A549 (cell line): ENCODE measurements around the gene OTOG.

Experiments used
- MAFK ChIP-seq: fragments of 450-650 bp; IDR thresholded peaks from 2 replicates; pipeline ENCODE4 v1.6.1; 2014; ENCODE audit not compliant: partially characterized antibody
- PHF8 ChIP-seq: fragments of 200-600 bp; sonication (generic); IDR thresholded peaks from 2 replicates; pipeline ENCODE4 v1.6.1; 2016; ENCODE audit warnings: low read depth, mild to moderate bottlenecking, antibody characterized with exemption, moderate library complexity, borderline replicate concordance
- RCOR1 ChIP-seq: fragments of 150-350 bp; IDR thresholded peaks from 2 replicates; pipeline ENCODE4 v1.6.1; 2014; ENCODE audit warnings: antibody characterized with exemption, low read length, low read depth
- ZSCAN20 ChIP-seq: fragments of 250-450 bp; sonication (Bioruptor Pico); IDR thresholded peaks from 2 replicates; pipeline ENCODE4 v1.8.0; 2022; ENCODE audit warnings: mild to moderate bottlenecking, moderate library complexity
- TF ChIP-seq, protein P1 (sequence below): fragments of >200 bp; sonication (Bioruptor Twin); formaldehyde crosslinking; IDR thresholded peaks from 3 replicates; pipeline ENCODE4 v1.5.1; 2016

DNA sequence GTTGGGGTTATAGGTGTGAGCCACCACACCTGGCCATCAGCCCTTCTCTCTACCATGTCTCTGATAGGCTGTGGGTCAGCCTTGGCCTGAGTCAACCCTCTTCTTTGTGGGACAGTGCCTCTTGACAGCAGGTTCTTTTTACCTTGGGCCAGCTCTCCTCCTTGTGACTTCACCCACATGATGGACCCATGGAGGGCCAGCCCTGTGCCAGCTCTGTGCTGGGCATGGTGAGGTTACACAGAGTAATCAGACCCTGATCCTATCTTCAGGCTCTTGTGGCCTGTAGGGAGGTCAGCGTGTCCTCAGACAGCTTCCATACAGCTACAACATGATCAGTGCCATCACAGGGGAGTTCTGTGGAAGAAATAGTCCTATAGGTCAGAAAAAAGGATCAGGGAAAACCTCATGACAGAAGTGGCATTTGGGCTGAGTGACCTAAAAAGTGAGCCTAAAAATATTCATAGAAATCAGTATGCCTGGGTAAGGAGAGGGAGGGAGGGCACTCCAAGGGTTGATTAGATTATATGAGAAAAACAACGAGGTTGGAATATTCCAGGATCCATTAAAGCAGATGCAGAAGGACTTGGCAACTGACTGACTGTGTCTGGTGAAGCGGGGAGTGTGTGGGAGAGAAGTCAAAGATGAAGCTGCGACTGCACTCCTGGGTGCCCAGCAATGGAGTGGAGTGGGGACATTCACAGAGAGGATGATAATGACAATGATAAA is 17.1 kb downstream of the OTOG start:
- TF ChIP-seq, protein P1, sequence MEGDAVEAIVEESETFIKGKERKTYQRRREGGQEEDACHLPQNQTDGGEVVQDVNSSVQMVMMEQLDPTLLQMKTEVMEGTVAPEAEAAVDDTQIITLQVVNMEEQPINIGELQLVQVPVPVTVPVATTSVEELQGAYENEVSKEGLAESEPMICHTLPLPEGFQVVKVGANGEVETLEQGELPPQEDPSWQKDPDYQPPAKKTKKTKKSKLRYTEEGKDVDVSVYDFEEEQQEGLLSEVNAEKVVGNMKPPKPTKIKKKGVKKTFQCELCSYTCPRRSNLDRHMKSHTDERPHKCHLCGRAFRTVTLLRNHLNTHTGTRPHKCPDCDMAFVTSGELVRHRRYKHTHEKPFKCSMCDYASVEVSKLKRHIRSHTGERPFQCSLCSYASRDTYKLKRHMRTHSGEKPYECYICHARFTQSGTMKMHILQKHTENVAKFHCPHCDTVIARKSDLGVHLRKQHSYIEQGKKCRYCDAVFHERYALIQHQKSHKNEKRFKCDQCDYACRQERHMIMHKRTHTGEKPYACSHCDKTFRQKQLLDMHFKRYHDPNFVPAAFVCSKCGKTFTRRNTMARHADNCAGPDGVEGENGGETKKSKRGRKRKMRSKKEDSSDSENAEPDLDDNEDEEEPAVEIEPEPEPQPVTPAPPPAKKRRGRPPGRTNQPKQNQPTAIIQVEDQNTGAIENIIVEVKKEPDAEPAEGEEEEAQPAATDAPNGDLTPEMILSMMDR = no peak
- TF ChIP-seq PHF8 = no peak
- TF ChIP-seq MAFK = no peak
- TF ChIP-seq ZSCAN20 (CRISPR knock-in tag) = no peak
- no peak for TF ChIP-seq RCOR1
